Measurements from ENCODE around the gene OR52E4. TPM values are rescaled to one million over a fixed set of nuclear protein-coding genes. Genes with fewer than 3 reads are reported as not detected.

OR52E4 gene
- total and polyA plus RNA-seq, 2 donors (not counting 3 experiments of a cell fraction or from before 2014, with no cell fraction given): not detected

DNA sequence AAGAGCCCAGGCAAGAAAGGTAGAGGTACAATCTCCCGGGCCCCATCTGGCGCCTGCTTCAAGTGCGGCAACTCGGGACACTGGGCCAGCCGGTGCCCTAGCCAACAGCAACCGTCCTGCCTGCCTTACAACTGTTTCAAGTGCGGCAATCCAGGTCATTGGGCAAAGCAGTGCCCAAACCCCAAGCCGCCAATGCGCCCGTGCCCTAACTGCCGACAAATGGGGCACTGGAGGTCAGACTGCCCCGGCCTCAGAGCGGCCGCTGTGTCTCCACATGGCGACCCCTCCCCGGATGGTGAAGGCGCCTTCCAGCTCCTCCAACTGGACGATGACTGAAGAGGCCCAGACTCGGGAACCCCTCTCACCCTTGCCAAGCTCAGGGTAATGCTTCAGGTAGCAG lies 50.2 kb downstream of the OR52E4 start:
- Histone ChIP-seq H3K4me2 (ENCODE audit: insufficient read depth, low read length) (no peak overlapping the region), H3K4me1 (ENCODE audit: control insufficient read depth, extremely low read depth, insufficient read depth, low read length) (no peaks in the 10 kb centered on the region), H4K20me1 (replicated peaks; ENCODE audit: control insufficient read depth, extremely low read depth, insufficient read depth, low read length) (no peaks in the 10 kb centered on the region), H3K36me3 (ENCODE audit: control insufficient read depth in 2 of 2, extremely low read depth in 1 of 2, insufficient read depth in 2 of 2, low read length in 2 of 2) (no peaks in the 10 kb centered on the region), H3K27me3 (ENCODE audit: control insufficient read depth in 2 of 2, insufficient read depth in 2 of 2, low read length in 2 of 2) (no peaks in the 10 kb centered on the region), H3K9ac (replicated peaks; ENCODE audit: extremely low read depth, insufficient read depth, low read length) (no peak overlapping the region), H3K9me3 (replicated peaks; ENCODE audit: control insufficient read depth, insufficient read depth, low read length) (no peaks in the 10 kb centered on the region), H3K27ac (ENCODE audit: insufficient read depth, low read depth, low read length) (no peak overlapping the region), H3K4me3 (replicated peaks in 1 of 3; ENCODE audit: insufficient read depth in 1 of 3, low read depth in 1 of 3, low read length in 3 of 3) (no peak overlapping the region), H2AFZ (ENCODE audit: low read depth, low read length) (no peak overlapping the region), H3K9me1 (replicated peaks; ENCODE audit: control insufficient read depth, extremely low read depth, insufficient read depth, low read length) (no peaks in the 10 kb centered on the region), H3K79me2 (ENCODE audit: control insufficient read depth, insufficient read depth, low read length) (no peaks in the 10 kb centered on the region)
- ChIA-PET CTCF (no interaction called here), POLR2A (no interaction called here)
- BruUV-seq (replicated peaks): no TSS peak
- dilution Hi-C loops (cut with MboI; ENCODE audit: extremely low pct_ligation_motif_present, low sequenced_read_pairs) (no loop called here), intact Hi-C loops (cut with micrococcal nuclease) (no loop called here)
- TF ChIP-seq GATA2 (IDR thresholded peaks at IDR 0.05; ENCODE audit: insufficient read depth, insufficient read length, low read depth, low read length) (no peak), FOS (IDR thresholded peaks at IDR 0.05; ENCODE audit: borderline replicate concordance, insufficient read depth, low read length) (no peak), POLR2A (IDR thresholded peaks at IDR 0.05; ENCODE audit: low read depth, low read length) (no peak), JUN (IDR thresholded peaks at IDR 0.05; ENCODE audit: borderline replicate concordance, insufficient read depth, insufficient read length, low read depth) (no peak), POLR2AphosphoS5 (IDR thresholded peaks at IDR 0.05; ENCODE audit: insufficient read depth, low read depth, low read length) (no peak), MYC (IDR thresholded peaks at IDR 0.05; ENCODE audit: low read depth, low read length) (no peak), EZH2 (IDR thresholded peaks at IDR 0.05; ENCODE audit: borderline replicate concordance, low read depth, low read length, severe bottlenecking) (no peak)
- TF ChIP-seq, protein P1, sequence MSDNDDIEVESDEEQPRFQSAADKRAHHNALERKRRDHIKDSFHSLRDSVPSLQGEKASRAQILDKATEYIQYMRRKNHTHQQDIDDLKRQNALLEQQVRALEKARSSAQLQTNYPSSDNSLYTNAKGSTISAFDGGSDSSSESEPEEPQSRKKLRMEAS (IDR thresholded peaks at IDR 0.05; ENCODE audit: insufficient read depth, insufficient read length): no peak
- TF ChIP-seq, protein P2, sequence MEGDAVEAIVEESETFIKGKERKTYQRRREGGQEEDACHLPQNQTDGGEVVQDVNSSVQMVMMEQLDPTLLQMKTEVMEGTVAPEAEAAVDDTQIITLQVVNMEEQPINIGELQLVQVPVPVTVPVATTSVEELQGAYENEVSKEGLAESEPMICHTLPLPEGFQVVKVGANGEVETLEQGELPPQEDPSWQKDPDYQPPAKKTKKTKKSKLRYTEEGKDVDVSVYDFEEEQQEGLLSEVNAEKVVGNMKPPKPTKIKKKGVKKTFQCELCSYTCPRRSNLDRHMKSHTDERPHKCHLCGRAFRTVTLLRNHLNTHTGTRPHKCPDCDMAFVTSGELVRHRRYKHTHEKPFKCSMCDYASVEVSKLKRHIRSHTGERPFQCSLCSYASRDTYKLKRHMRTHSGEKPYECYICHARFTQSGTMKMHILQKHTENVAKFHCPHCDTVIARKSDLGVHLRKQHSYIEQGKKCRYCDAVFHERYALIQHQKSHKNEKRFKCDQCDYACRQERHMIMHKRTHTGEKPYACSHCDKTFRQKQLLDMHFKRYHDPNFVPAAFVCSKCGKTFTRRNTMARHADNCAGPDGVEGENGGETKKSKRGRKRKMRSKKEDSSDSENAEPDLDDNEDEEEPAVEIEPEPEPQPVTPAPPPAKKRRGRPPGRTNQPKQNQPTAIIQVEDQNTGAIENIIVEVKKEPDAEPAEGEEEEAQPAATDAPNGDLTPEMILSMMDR (IDR thresholded peaks at IDR 0.05; ENCODE audit: extremely low read depth in 1 of 2, insufficient read depth in 1 of 2, low read depth in 1 of 2, low read length in 2 of 2): no peak
- DNase-seq (ENCODE audit: low read depth, low spot score) (no peak), FAIRE-seq (no peak)
